Adipocyte (in vitro differentiated cells): ENCODE results near the gene RGS12.

Source experiments
- DNase-seq: peaks from one replicate; pipeline ENCODE4 v3.0.0-alpha.2; 2015; ENCODE audit warnings: low read depth
- H3K27me3 ChIP-seq: replicated peaks from 2 replicates; pipeline ENCODE4 v1.7.0; 2013; ENCODE audit warnings: mild to moderate bottlenecking, low read length, moderate library complexity; ENCODE audit not compliant: control insufficient read depth, insufficient read depth
- H3K36me3 ChIP-seq: 2 replicates; pipeline ENCODE4 v1.7.0; 2013; ENCODE audit warnings: low read length, mild to moderate bottlenecking, moderate library complexity; ENCODE audit not compliant: control insufficient read depth, insufficient read depth, severe bottlenecking
- H3K4me1 ChIP-seq: 2 replicates; pipeline ENCODE4 v1.7.0; 2013; ENCODE audit warnings: mild to moderate bottlenecking, low read length, moderate library complexity; ENCODE audit not compliant: control insufficient read depth, insufficient read depth
- H3K4me3 ChIP-seq: 2 replicates; pipeline ENCODE4 v1.7.0; 2013; ENCODE audit warnings: mild to moderate bottlenecking, low read length, moderate library complexity
- H3K9ac ChIP-seq: 2 replicates; pipeline ENCODE4 v1.7.0; 2013; ENCODE audit warnings: mild to moderate bottlenecking, low read length, moderate library complexity
- H3K9me3 ChIP-seq: 2 replicates; pipeline ENCODE4 v1.7.0; 2013; ENCODE audit warnings: mild to moderate bottlenecking, low read length, moderate library complexity; ENCODE audit not compliant: control insufficient read depth

Gene RGS12

GRCh38 chr4:3317656-3318211 is 24.9 kb downstream of the RGS12 start:
- Histone ChIP-seq H3K4me1 (peaks cover 31% of the 10 kb centered on the region), H3K9me3 (no peaks in the 10 kb centered on the region), H3K4me3 (no peak overlapping the region), H3K9ac (no peak overlapping the region), H3K27me3 (no peaks in the 10 kb centered on the region), H3K36me3 (peaks cover 8% of the 10 kb centered on the region)
- DNase-seq: no peak

- no peaks in the 10 kb centered on the region for H3K9me3 ChIP-seq
- H3K36me3 ChIP-seq: peaks cover 8% of the 10 kb centered on the region
- no peak overlapping the region for H3K9ac ChIP-seq
- peaks cover 39% of the 10 kb centered on the region for H3K4me1 ChIP-seq
- no peaks in the 10 kb centered on the region for H3K27me3 ChIP-seq
- DNase-seq: no peak
- no peak overlapping the region for H3K4me3 ChIP-seq
Measured at GRCh38 chr4:3318561-3319021, 25.8 kb downstream of the RGS12 start.

- H3K4me1 ChIP-seq: peaks cover 45% of the 10 kb centered on the region
- peak overlapping the region; percentile 94 for H3K9ac ChIP-seq
- no peak for DNase-seq
- H3K4me3 ChIP-seq: peak overlapping the region; percentile 56
- H3K27me3 ChIP-seq: no peaks in the 10 kb centered on the region
- peaks cover 8% of the 10 kb centered on the region for H3K36me3 ChIP-seq
- no peaks in the 10 kb centered on the region for H3K9me3 ChIP-seq
Measured at GRCh38 chr4:3320361-3321023, 27.7 kb downstream of the RGS12 start.

GRCh38 chr4:3321295-3321889 is 28.6 kb downstream of the RGS12 start:
- DNase-seq: no peak
- Histone ChIP-seq H3K4me3 (peak overlapping the region; percentile 77), H3K9me3 (no peaks in the 10 kb centered on the region), H3K27me3 (no peaks in the 10 kb centered on the region), H3K36me3 (peaks cover 5% of the 10 kb centered on the region), H3K9ac (peak overlapping the region; percentile 94), H3K4me1 (peaks cover 45% of the 10 kb centered on the region)

- peak overlapping the region; percentile 94 for H3K9ac ChIP-seq
- DNase-seq: no peak
- no peaks in the 10 kb centered on the region for H3K9me3 ChIP-seq
- no peaks in the 10 kb centered on the region for H3K27me3 ChIP-seq
- peak overlapping the region; percentile 77 for H3K4me3 ChIP-seq
- peaks cover 45% of the 10 kb centered on the region for H3K4me1 ChIP-seq
- no peaks in the 10 kb centered on the region for H3K36me3 ChIP-seq
Measured at GRCh38 chr4:3322059-3322550, 29.3 kb downstream of the RGS12 start.

- Histone ChIP-seq H3K9me3 (no peaks in the 10 kb centered on the region), H3K4me3 (peak overlapping the region; percentile 77), H3K4me1 (peaks cover 45% of the 10 kb centered on the region), H3K9ac (peak overlapping the region; percentile 94), H3K36me3 (no peaks in the 10 kb centered on the region), H3K27me3 (no peaks in the 10 kb centered on the region)
- no peak for DNase-seq
Measured at GRCh38 chr4:3323071-3323481, 30.3 kb downstream of the RGS12 start.

DNA sequence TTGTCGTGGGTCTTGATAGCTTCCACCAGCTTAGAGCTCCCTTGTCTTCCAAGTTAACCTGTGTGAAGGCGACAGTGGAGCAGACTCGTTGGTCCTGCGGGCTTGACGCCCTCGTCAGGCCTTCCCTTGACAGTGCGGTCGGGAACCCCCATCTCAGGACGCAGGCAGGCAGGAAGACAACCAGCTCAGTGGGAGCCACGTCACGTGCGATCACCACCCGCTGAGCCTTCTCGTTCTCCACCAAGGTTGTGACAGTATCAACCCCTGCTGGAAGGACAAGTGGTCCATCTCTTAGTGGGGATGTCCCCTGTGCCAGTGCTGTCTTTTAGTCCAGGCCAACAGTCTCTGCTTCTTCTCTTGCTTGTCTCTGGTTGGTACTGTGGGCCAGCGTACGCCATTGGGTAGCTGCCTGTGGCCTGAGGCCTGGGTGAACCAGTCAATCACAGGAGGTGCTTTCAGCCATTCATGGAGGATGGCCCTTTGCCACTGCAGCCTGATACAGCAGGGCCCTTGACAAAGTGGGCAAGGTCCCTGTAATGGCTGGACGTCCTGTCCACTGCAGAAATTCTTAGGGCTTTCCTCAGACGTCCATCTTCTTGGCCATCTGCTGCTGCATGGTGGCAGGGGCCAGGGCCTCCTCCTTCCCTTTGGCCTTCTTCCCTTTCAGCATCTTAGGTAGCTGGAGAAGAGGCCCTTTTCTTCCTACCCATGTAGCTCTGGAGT is 31.4 kb downstream of the RGS12 start:
- no peak for DNase-seq
- Histone ChIP-seq H3K4me3 (no peak overlapping the region), H3K9ac (no peak overlapping the region), H3K9me3 (no peaks in the 10 kb centered on the region), H3K4me1 (peaks cover 45% of the 10 kb centered on the region), H3K36me3 (no peaks in the 10 kb centered on the region), H3K27me3 (no peaks in the 10 kb centered on the region)

GRCh38 chr4:3328814-3329663 is 36.2 kb downstream of the RGS12 start:
- DNase-seq: no peak
- Histone ChIP-seq H3K9ac (no peak overlapping the region), H3K9me3 (no peaks in the 10 kb centered on the region), H3K27me3 (no peaks in the 10 kb centered on the region), H3K36me3 (no peaks in the 10 kb centered on the region), H3K4me1 (peaks cover 1% of the 10 kb centered on the region), H3K4me3 (no peak overlapping the region)

DNA sequence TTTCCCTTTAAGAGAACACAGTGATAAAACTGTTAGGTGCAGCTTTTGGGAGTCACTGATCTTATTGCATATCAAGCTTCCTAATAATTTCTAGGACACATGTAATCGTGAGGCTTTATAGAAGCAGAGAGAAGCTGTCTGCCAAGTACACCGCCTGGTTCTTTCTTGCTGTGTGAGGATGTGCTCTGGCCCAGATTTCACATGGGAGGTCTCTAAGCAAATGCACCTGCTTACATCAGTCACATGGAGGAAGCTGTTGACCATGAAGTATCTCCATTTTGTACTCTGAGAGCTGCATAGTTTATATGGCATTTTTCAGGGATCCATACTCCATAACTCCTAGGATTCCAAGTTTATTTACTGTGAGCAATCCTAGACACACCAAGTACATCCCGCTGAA is 37.1 kb downstream of the RGS12 start:
- Histone ChIP-seq H3K4me3 (no peak overlapping the region), H3K36me3 (no peaks in the 10 kb centered on the region), H3K9me3 (no peaks in the 10 kb centered on the region), H3K9ac (no peak overlapping the region), H3K4me1 (no peaks in the 10 kb centered on the region), H3K27me3 (no peaks in the 10 kb centered on the region)
- DNase-seq: no peak

DNA sequence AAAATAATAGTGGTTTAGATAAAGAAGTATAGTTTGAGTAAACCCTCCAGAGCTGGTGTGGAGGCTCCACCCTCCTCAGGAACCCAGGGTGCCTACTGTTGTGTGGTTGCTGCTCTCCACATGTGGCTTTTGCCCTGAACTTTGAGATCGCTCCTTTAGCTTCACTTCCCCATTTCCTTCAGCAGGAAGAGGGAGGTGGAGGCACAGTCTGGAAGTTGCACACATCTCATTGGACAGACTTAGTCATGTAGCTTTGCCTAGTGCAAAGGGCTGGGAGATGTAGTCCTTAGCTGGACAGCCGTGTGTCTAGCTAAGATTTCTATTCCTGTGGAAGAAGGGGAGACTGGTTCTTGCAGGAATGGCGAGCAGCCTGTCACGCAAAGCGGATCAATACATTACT is 37.9 kb downstream of the RGS12 start:
- no peak overlapping the region for H3K9ac ChIP-seq
- no peaks in the 10 kb centered on the region for H3K4me1 ChIP-seq
- no peaks in the 10 kb centered on the region for H3K9me3 ChIP-seq
- DNase-seq: no peak
- no peaks in the 10 kb centered on the region for H3K27me3 ChIP-seq
- H3K4me3 ChIP-seq: no peak overlapping the region
- H3K36me3 ChIP-seq: no peaks in the 10 kb centered on the region
